ENCODE results near the gene SYNE4.
"Not testable (repeated sequence)": the region's sequence is repeated elsewhere in the genome, so short reads cannot be mapped to it uniquely, and the experiment has no call there.

SYNE4 gene

GRCh38 chr19:36008336-36008978, at the start of gene SYNE4:
SYNE4 (minus strand) TSS chr19:36008813; CDS start chr19:36008681, 132 bp downstream.
- in situ Hi-C loops (cut with MboI; ENCODE audit: low sequenced_read_pairs), result no loop called here

- in situ Hi-C loops (cut with MboI; ENCODE audit: low sequenced_read_pairs), result no loop called here
Observed at GRCh38 chr19:36054733-36055686, 46.4 kb upstream of the SYNE4 start, which contains the start of gene WDR62. WDR62 (plus strand) TSS chr19:36054897; CDS start chr19:36054972, 75 bp downstream.

GRCh38 chr19:36054119-36054732, 45.6 kb upstream of the SYNE4 start, which contains the start of gene THAP8:
THAP8 (minus strand) TSS chr19:36054285; CDS start chr19:36054217, 68 bp downstream.
- in situ Hi-C loops (cut with MboI; ENCODE audit: low sequenced_read_pairs), result no loop called here

- in situ Hi-C loops (cut with MboI; ENCODE audit: low sequenced_read_pairs), result no loop called here
Observed at GRCh38 chr19:36051637-36052036, 43.0 kb upstream of the SYNE4 start.

GRCh38 chr19:36051236-36051635, 42.6 kb upstream of the SYNE4 start:
- in situ Hi-C loops (cut with MboI; ENCODE audit: low sequenced_read_pairs), result no loop called here

GRCh38 chr19:36049080-36049698, 40.6 kb upstream of the SYNE4 start:
- in situ Hi-C loops (cut with MboI; ENCODE audit: low sequenced_read_pairs), result no loop called here

GRCh38 chr19:36047835-36048234, 39.2 kb upstream of the SYNE4 start:
- in situ Hi-C loops (cut with MboI; ENCODE audit: low sequenced_read_pairs), result no loop called here

GRCh38 chr19:36046443-36047050, 37.9 kb upstream of the SYNE4 start:
- in situ Hi-C loops (cut with MboI; ENCODE audit: low sequenced_read_pairs), result no loop called here

GRCh38 chr19:36043952-36044351, 35.3 kb upstream of the SYNE4 start:
- in situ Hi-C loops (cut with MboI; ENCODE audit: low sequenced_read_pairs), result no loop called here

GRCh38 chr19:36041831-36042230, 33.2 kb upstream of the SYNE4 start:
- in situ Hi-C loops (cut with MboI; ENCODE audit: low sequenced_read_pairs), result no loop called here

- in situ Hi-C loops (cut with MboI; ENCODE audit: low sequenced_read_pairs), result not testable (repeated sequence)
Observed at GRCh38 chr19:36041092-36041491, 32.5 kb upstream of the SYNE4 start.

- in situ Hi-C loops (cut with MboI; ENCODE audit: low sequenced_read_pairs), result no loop called here
Observed at GRCh38 chr19:36040495-36040894, 31.9 kb upstream of the SYNE4 start.

- in situ Hi-C loops (cut with MboI; ENCODE audit: low sequenced_read_pairs), result no loop called here
Observed at GRCh38 chr19:36032251-36033104, 23.9 kb upstream of the SYNE4 start, which contains the start of gene CLIP3. CLIP3 (minus strand) TSS chr19:36032873; CDS start chr19:36032357, 516 bp downstream.

- in situ Hi-C loops (cut with MboI; ENCODE audit: low sequenced_read_pairs), result no loop called here
Observed at GRCh38 chr19:36031308-36031707, 22.7 kb upstream of the SYNE4 start.

- in situ Hi-C loops (cut with MboI; ENCODE audit: low sequenced_read_pairs), result no loop called here
Observed at GRCh38 chr19:36030264-36031148, 21.9 kb upstream of the SYNE4 start.

- in situ Hi-C loops (cut with MboI; ENCODE audit: low sequenced_read_pairs), result no loop called here
Observed at GRCh38 chr19:36028313-36029041, 19.9 kb upstream of the SYNE4 start.

GRCh38 chr19:36027696-36028095, 19.1 kb upstream of the SYNE4 start:
- in situ Hi-C loops (cut with MboI; ENCODE audit: low sequenced_read_pairs), result no loop called here

Data from hTERT RPE-1 (cell line).